ENCODE results near the gene OMP.

OMP gene

DNA sequence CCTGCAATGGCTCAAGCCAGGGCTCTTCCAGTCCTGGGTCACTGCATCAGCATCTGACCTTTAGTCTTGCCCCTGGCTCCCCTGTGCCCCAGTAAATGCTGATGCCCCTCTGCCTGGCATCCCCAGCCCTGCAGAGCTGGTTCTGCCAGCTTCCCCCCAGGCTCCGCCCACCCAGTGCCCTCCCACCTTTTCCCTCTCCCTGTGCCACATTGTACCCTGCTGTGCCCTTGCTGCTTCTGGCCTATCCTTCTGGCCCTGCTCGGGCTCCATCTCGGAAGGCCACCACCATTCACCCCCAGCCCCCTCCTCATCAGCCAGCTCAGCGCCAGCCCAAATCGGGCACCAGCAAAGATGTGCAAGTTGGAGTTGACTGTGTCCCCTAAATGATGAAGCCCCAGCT is 28.4 kb upstream of the OMP start:
- Histone ChIP-seq H3K27ac (no peak overlapping the region), H3K79me2 (ENCODE audit: insufficient read depth, low read depth) (no peaks in the 10 kb centered on the region), H4K20me1 (ENCODE audit: insufficient read depth) (no peaks in the 10 kb centered on the region), H3K36me3 (ENCODE audit: insufficient read depth) (no peaks in the 10 kb centered on the region), H3K4me3 (IDR thresholded peaks at IDR 0.05; ENCODE audit: insufficient read depth, low read depth, low read length) (no peak overlapping the region), H2AFZ (ENCODE audit: low read depth) (no peak overlapping the region), H3K4me1 (ENCODE audit: low read depth, poor library complexity, severe bottlenecking) (no peaks in the 10 kb centered on the region), H3K4me2 (no peak overlapping the region), H3K9ac (no peak overlapping the region), H3K27me3 (ENCODE audit: insufficient read depth, low read depth) (no peaks in the 10 kb centered on the region; the same call in 1 of the 2 replicates)
- TF ChIP-seq, protein P1, sequence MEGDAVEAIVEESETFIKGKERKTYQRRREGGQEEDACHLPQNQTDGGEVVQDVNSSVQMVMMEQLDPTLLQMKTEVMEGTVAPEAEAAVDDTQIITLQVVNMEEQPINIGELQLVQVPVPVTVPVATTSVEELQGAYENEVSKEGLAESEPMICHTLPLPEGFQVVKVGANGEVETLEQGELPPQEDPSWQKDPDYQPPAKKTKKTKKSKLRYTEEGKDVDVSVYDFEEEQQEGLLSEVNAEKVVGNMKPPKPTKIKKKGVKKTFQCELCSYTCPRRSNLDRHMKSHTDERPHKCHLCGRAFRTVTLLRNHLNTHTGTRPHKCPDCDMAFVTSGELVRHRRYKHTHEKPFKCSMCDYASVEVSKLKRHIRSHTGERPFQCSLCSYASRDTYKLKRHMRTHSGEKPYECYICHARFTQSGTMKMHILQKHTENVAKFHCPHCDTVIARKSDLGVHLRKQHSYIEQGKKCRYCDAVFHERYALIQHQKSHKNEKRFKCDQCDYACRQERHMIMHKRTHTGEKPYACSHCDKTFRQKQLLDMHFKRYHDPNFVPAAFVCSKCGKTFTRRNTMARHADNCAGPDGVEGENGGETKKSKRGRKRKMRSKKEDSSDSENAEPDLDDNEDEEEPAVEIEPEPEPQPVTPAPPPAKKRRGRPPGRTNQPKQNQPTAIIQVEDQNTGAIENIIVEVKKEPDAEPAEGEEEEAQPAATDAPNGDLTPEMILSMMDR (conservative IDR thresholded peaks at IDR 0.05; ENCODE audit: low read depth, low read length): no peak

DNA sequence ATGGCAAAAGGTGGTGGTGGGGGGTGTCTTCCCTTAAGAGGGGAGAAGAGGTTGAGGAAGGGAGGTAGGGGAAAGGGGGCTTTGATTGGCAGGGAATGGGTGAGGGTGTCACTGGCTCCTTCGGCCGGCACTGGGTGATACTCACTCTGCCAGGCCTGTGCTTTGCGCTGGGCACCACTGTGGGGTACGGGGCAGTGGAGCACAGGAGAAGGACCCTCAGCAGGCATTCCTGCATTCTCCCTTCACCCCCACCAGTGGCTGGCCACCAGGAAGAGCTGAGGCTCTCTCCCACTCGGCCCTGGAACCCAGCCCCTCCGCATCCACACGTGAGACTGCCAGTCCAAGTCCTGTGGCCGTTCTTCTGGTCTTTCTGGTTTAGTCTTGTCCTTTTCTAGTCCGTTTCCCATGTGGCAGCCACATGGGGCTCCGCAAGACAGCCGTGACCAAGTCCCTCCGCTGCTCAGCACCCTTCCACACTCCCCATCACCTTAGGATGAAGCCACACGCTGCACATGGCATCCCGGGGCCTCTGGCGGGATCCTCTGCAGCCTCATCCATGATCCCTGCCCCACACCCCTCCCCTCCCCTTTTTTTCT is 27.9 kb upstream of the OMP start:
- no peak overlapping the region for H2AFZ ChIP-seq (ENCODE audit: low read depth)
- no peaks in the 10 kb centered on the region for H3K36me3 ChIP-seq (ENCODE audit: insufficient read depth)
- TF ChIP-seq, protein P1 (conservative IDR thresholded peaks at IDR 0.05; ENCODE audit: low read depth, low read length): no peak
- H3K4me3 ChIP-seq (IDR thresholded peaks at IDR 0.05; ENCODE audit: insufficient read depth, low read depth, low read length): no peak overlapping the region
- no peaks in the 10 kb centered on the region; the same call in 1 of the 2 replicates for H3K27me3 ChIP-seq (ENCODE audit: insufficient read depth, low read depth)
- H3K4me1 ChIP-seq (ENCODE audit: low read depth, poor library complexity, severe bottlenecking): no peaks in the 10 kb centered on the region
- H3K79me2 ChIP-seq (ENCODE audit: insufficient read depth, low read depth): no peaks in the 10 kb centered on the region
- H4K20me1 ChIP-seq (ENCODE audit: insufficient read depth): no peaks in the 10 kb centered on the region
- no peak overlapping the region for H3K9ac ChIP-seq
- no peak overlapping the region for H3K27ac ChIP-seq
- no peak overlapping the region for H3K4me2 ChIP-seq

GRCh38 chr11:77075425-77075905 is 27.2 kb upstream of the OMP start:
- TF ChIP-seq, protein P1 (conservative IDR thresholded peaks at IDR 0.05; ENCODE audit: low read depth, low read length): no peak
- no peaks in the 10 kb centered on the region; the same call in 1 of the 2 replicates for H3K27me3 ChIP-seq (ENCODE audit: insufficient read depth, low read depth)
- H3K27ac ChIP-seq: no peak overlapping the region
- H2AFZ ChIP-seq (ENCODE audit: low read depth): no peak overlapping the region
- H3K36me3 ChIP-seq (ENCODE audit: insufficient read depth): no peaks in the 10 kb centered on the region
- no peak overlapping the region for H3K4me2 ChIP-seq
- no peaks in the 10 kb centered on the region for H3K79me2 ChIP-seq (ENCODE audit: insufficient read depth, low read depth)
- no peak overlapping the region for H3K9ac ChIP-seq
- no peak overlapping the region for H3K4me3 ChIP-seq (IDR thresholded peaks at IDR 0.05; ENCODE audit: insufficient read depth, low read depth, low read length)
- no peaks in the 10 kb centered on the region for H3K4me1 ChIP-seq (ENCODE audit: low read depth, poor library complexity, severe bottlenecking)
- H4K20me1 ChIP-seq (ENCODE audit: insufficient read depth): no peaks in the 10 kb centered on the region

- no peaks in the 10 kb centered on the region for H4K20me1 ChIP-seq (ENCODE audit: insufficient read depth)
- no peak overlapping the region for H3K9ac ChIP-seq
- H3K27me3 ChIP-seq (ENCODE audit: insufficient read depth, low read depth): no peaks in the 10 kb centered on the region
- no peak overlapping the region for H3K4me2 ChIP-seq
- TF ChIP-seq, protein P1 (conservative IDR thresholded peaks at IDR 0.05; ENCODE audit: low read depth, low read length): no peak
- H3K36me3 ChIP-seq (ENCODE audit: insufficient read depth): no peaks in the 10 kb centered on the region
- H3K79me2 ChIP-seq (ENCODE audit: insufficient read depth, low read depth): no peaks in the 10 kb centered on the region
- H3K27ac ChIP-seq: no peak overlapping the region
- no peak overlapping the region for H2AFZ ChIP-seq (ENCODE audit: low read depth)
- H3K4me3 ChIP-seq (IDR thresholded peaks at IDR 0.05; ENCODE audit: insufficient read depth, low read depth, low read length): no peak overlapping the region
- H3K4me1 ChIP-seq (ENCODE audit: low read depth, poor library complexity, severe bottlenecking): no peaks in the 10 kb centered on the region
Measured at GRCh38 chr11:77079666-77080065, 23.0 kb upstream of the OMP start.
